ENCODE measurements around the gene CLSTN3. TPM values are rescaled to one million over a fixed set of nuclear protein-coding genes. Genes with fewer than 3 reads are reported as not detected.

CLSTN3 gene
- total RNA-seq, 1 experiment from 2014 or later = 24.7 TPM

- Mint-ChIP-seq H3K4me3 (no peak overlapping the region), H3K27me3 (ENCODE audit: low read depth) (peaks cover 24% of the 10 kb centered on the region), H3K9me3 (peaks cover 5% of the 10 kb centered on the region; the same call in 1 of the 2 replicates), H3K36me3 (0 out of 2 replicates have a peak, but pooled peaks cover 2% of the 10 kb centered on the region), H3K27ac (no peak overlapping the region), H3K4me1 (peaks cover 4% of the 10 kb centered on the region; the same call in 1 of the 2 replicates)
- no peak for ATAC-seq
- CTCF ChIA-PET = interaction anchor here (0.7 to 1.3 kb wide), 2 partner anchors 17 to 50 kb away, joined by 4 to 5 read pairs; partner anchors contain the start of gene C1RL
- no peak for TF ChIP-seq IRF2 (CRISPR knock-in tag; IDR thresholded peaks at IDR 0.05; ENCODE audit: borderline replicate concordance, low read depth)
- TF ChIP-seq NFATC4 (CRISPR knock-in tag; IDR thresholded peaks at IDR 0.05) = no peak
- TF ChIP-seq GABPB1 (CRISPR knock-in tag; IDR thresholded peaks at IDR 0.05) = no peak
- TF ChIP-seq USF2 (CRISPR knock-in tag; IDR thresholded peaks at IDR 0.05) = no peak
- TF ChIP-seq JUN (CRISPR knock-in tag; IDR thresholded peaks at IDR 0.05) = no peak
- TF ChIP-seq, protein P1, sequence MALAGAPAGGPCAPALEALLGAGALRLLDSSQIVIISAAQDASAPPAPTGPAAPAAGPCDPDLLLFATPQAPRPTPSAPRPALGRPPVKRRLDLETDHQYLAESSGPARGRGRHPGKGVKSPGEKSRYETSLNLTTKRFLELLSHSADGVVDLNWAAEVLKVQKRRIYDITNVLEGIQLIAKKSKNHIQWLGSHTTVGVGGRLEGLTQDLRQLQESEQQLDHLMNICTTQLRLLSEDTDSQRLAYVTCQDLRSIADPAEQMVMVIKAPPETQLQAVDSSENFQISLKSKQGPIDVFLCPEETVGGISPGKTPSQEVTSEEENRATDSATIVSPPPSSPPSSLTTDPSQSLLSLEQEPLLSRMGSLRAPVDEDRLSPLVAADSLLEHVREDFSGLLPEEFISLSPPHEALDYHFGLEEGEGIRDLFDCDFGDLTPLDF (CRISPR knock-in tag; IDR thresholded peaks at IDR 0.05) = no peak
- no peak for TF ChIP-seq CDX4 (CRISPR knock-in tag; IDR thresholded peaks at IDR 0.05; ENCODE audit: borderline replicate concordance)
- TF ChIP-seq KAT7 (CRISPR knock-in tag; IDR thresholded peaks at IDR 0.05; ENCODE audit: borderline replicate concordance) = no peak
- no peak for TF ChIP-seq FOXK1 (CRISPR knock-in tag; IDR thresholded peaks at IDR 0.05)
- TF ChIP-seq NR3C1 (CRISPR knock-in tag; conservative IDR thresholded peaks at IDR 0.05; ENCODE audit: low read depth) = no peak
- TF ChIP-seq RORB (CRISPR knock-in tag; IDR thresholded peaks at IDR 0.05) = no peak
- TF ChIP-seq CREB1 (CRISPR knock-in tag; IDR thresholded peaks at IDR 0.05) = no peak
- TF ChIP-seq PRRX2 (CRISPR knock-in tag; IDR thresholded peaks at IDR 0.05) = no peak
- no peak for TF ChIP-seq MYBL2 (CRISPR knock-in tag; IDR thresholded peaks at IDR 0.05)
- TF ChIP-seq ZNF232 (CRISPR knock-in tag; IDR thresholded peaks at IDR 0.05) = no peak
- no peak for TF ChIP-seq HMGA2 (CRISPR knock-in tag; IDR thresholded peaks at IDR 0.05)
- no peak for TF ChIP-seq E2F4 (CRISPR knock-in tag; IDR thresholded peaks at IDR 0.05; ENCODE audit: borderline replicate concordance, low read depth)
- TF ChIP-seq, protein P2, sequence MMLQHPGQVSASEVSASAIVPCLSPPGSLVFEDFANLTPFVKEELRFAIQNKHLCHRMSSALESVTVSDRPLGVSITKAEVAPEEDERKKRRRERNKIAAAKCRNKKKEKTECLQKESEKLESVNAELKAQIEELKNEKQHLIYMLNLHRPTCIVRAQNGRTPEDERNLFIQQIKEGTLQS (CRISPR knock-in tag; conservative IDR thresholded peaks at IDR 0.05) = no peak
- no peak for TF ChIP-seq GRHL2 (CRISPR knock-in tag; IDR thresholded peaks at IDR 0.05; ENCODE audit: insufficient replicate concordance, severe bottlenecking)
- POLR2A ChIA-PET = no interaction called here
- DNase-seq (ENCODE audit: low spot score) = no peak
Observed at GRCh38 chr12:7158781-7159609, 28.8 kb downstream of the CLSTN3 start.

GRCh38 chr12:7160183-7160582 lies 30.0 kb downstream of the CLSTN3 start:
- DNase-seq (ENCODE audit: low spot score) (no peak), ATAC-seq (no peak)
- CTCF ChIA-PET = interaction anchor here (1.1 kb wide), 1 partner anchor 47 kb away, joined by 4 read pairs; no protein-coding TSS in a partner anchor
- Mint-ChIP-seq H3K27ac (no peak overlapping the region), H3K36me3 (peaks cover 4% of the 10 kb centered on the region), H3K4me1 (peaks cover 4% of the 10 kb centered on the region; the same call in 1 of the 2 replicates), H3K4me3 (no peak overlapping the region), H3K27me3 (ENCODE audit: low read depth) (peaks cover 32% of the 10 kb centered on the region), H3K9me3 (peaks cover 13% of the 10 kb centered on the region)
- POLR2A ChIA-PET = no interaction called here
- no peak for TF ChIP-seq ZNF423 (CRISPR knock-in tag; IDR thresholded peaks at IDR 0.05)
